PC-9 (cell line): ENCODE measurements around the gene IL10RB. TPM values are rescaled to one million over a fixed set of nuclear protein-coding genes. Genes with fewer than 3 reads are reported as not detected.

Experiments
- BruUV-seq: library from RNA; stranded (reverse); fragments of 400-500 nt; replicated peaks from 2 replicates; lab custom pipeline; 2021; lab: Mats Ljungman, UMichigan
- CTCF ChIA-PET: fragments of 300-600 bp; sonication (Branson Sonifier 250); formaldehyde crosslinking; loops from one replicate; lab custom pipeline; 2022; ENCODE audit warnings: antibody characterized with exemption; lab: Charles Lee
- POLR2A ChIA-PET: fragments of 300-600 bp; sonication (Branson Sonifier 250); formaldehyde crosslinking; loops from one replicate; lab custom pipeline; 2022; ENCODE audit warnings: antibody characterized with exemption; ENCODE audit not compliant: unreplicated experiment; lab: Charles Lee
- DNase-seq, 2 experiments: peaks; one replicate each; pipeline versions ENCODE4 v3.0.0 to v3.0.0-alpha.2; 2015 to 2022; ENCODE audit warnings: mixed read lengths in 1 of 2
- H2AFZ ChIP-seq: fragments of 200-600 bp; sonication (generic); 2 replicates; pipeline ENCODE4 v1.8.1; 2017; ENCODE audit warnings: antibody characterized with exemption
- H3F3A ChIP-seq: fragments of 200-600 bp; sonication (generic); 2 replicates; pipeline ENCODE4 v1.8.1; 2017; ENCODE audit warnings: antibody characterized with exemption, mild to moderate bottlenecking, low read depth; ENCODE audit not compliant: insufficient read depth
- H3K27ac ChIP-seq: fragments of 200-600 bp; sonication (generic); 2 replicates; pipeline ENCODE4 v1.6.1; 2016; ENCODE audit warnings: mixed run types
- H3K27me3 ChIP-seq: fragments of 200-600 bp; sonication (generic); 2 replicates; pipeline ENCODE4 v1.6.1; 2016; ENCODE audit warnings: low read depth, mixed run types; ENCODE audit not compliant: insufficient read depth
- H3K36me3 ChIP-seq: fragments of 200-600 bp; sonication (generic); 2 replicates; pipeline ENCODE4 v1.6.1; 2016; ENCODE audit warnings: low read depth, mixed run types
- H3K4me1 ChIP-seq: fragments of 200-600 bp; sonication (generic); replicated peaks from 2 replicates; pipeline ENCODE4 v1.6.1; 2016; ENCODE audit warnings: mixed run types; ENCODE audit not compliant: insufficient read depth
- H3K4me2 ChIP-seq: fragments of 200-600 bp; sonication (generic); 2 replicates; pipeline ENCODE4 v1.6.1; 2017; ENCODE audit warnings: mixed run types
- H3K4me3 ChIP-seq: fragments of 200-600 bp; sonication (generic); 2 replicates; pipeline ENCODE4 v1.6.1; 2016; ENCODE audit warnings: mixed run types
- H3K79me2 ChIP-seq: fragments of 200-600 bp; sonication (generic); 2 replicates; pipeline ENCODE4 v1.6.1; 2017; ENCODE audit warnings: low read depth, mixed run types
- H3K9me2 ChIP-seq: fragments of 200-600 bp; sonication (generic); 2 replicates; pipeline ENCODE4 v1.8.1; 2017; ENCODE audit warnings: mild to moderate bottlenecking; ENCODE audit not compliant: insufficient read depth
- H3K9me3 ChIP-seq: fragments of 200-600 bp; sonication (generic); 2 replicates; pipeline ENCODE4 v1.8.1; 2016; ENCODE audit warnings: low read depth; ENCODE audit not compliant: insufficient read depth
- H4K20me1 ChIP-seq: fragments of 200-600 bp; sonication (generic); 2 replicates; pipeline ENCODE4 v1.8.1; 2017; ENCODE audit not compliant: insufficient read depth
- EZH2 ChIP-seq: fragments of 200-600 bp; sonication (generic); IDR thresholded peaks from 2 replicates; pipeline ENCODE4 v1.8.0; 2017; ENCODE audit warnings: antibody characterized with exemption, low read depth
- intact Hi-C: fragments of 100-400 bp; cut with micrococcal nuclease; formaldehyde crosslinking; loops from one replicate; pipeline ENCODE4 v1.10.0; 2022; ENCODE audit not compliant: unreplicated experiment
- total RNA-seq: library from RNA; stranded (reverse); gene quantifications from 2 replicates; pipeline ENCODE4 v1.2.3, GENCODE V29; 2021
- TF ChIP-seq, protein P1 (sequence below): fragments of 200-600 bp; sonication (generic); conservative IDR thresholded peaks from 2 replicates; pipeline ENCODE4 v1.6.1; 2017; ENCODE audit warnings: mixed run types, antibody characterized with exemption, mild to moderate bottlenecking, moderate library complexity

The IL10RB gene
- total RNA-seq, 1 experiment from 2014 or later = 18.3 TPM

GRCh38 chr21:33257094-33257803, 8.9 kb upstream of the IL10RB start:
- H3K9me2 ChIP-seq = no peaks in the 10 kb centered on the region
- H3K4me2 ChIP-seq = no peak overlapping the region
- H3K9me3 ChIP-seq = no peaks in the 10 kb centered on the region
- no peaks in the 10 kb centered on the region for H3K79me2 ChIP-seq
- no peaks in the 10 kb centered on the region for H3K27me3 ChIP-seq
- no peaks in the 10 kb centered on the region for H3F3A ChIP-seq
- intact Hi-C loops = no loop called here
- ChIA-PET CTCF (no interaction called here), POLR2A (no interaction called here)
- no peak overlapping the region for H3K27ac ChIP-seq
- H4K20me1 ChIP-seq = no peaks in the 10 kb centered on the region
- no peak overlapping the region for H2AFZ ChIP-seq
- H3K36me3 ChIP-seq = no peaks in the 10 kb centered on the region; the same call in 1 of the 2 replicates
- no peaks in the 10 kb centered on the region for H3K4me1 ChIP-seq
- H3K4me3 ChIP-seq = no peak overlapping the region
- BruUV-seq = no TSS peak
- no peak for TF ChIP-seq EZH2
- TF ChIP-seq, protein P1, sequence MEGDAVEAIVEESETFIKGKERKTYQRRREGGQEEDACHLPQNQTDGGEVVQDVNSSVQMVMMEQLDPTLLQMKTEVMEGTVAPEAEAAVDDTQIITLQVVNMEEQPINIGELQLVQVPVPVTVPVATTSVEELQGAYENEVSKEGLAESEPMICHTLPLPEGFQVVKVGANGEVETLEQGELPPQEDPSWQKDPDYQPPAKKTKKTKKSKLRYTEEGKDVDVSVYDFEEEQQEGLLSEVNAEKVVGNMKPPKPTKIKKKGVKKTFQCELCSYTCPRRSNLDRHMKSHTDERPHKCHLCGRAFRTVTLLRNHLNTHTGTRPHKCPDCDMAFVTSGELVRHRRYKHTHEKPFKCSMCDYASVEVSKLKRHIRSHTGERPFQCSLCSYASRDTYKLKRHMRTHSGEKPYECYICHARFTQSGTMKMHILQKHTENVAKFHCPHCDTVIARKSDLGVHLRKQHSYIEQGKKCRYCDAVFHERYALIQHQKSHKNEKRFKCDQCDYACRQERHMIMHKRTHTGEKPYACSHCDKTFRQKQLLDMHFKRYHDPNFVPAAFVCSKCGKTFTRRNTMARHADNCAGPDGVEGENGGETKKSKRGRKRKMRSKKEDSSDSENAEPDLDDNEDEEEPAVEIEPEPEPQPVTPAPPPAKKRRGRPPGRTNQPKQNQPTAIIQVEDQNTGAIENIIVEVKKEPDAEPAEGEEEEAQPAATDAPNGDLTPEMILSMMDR = no peak
- no peak for DNase-seq

- Histone ChIP-seq H3K4me2 (no peak overlapping the region), H3K27me3 (no peaks in the 10 kb centered on the region), H3K36me3 (no peaks in the 10 kb centered on the region), H3K27ac (no peak overlapping the region), H3F3A (no peaks in the 10 kb centered on the region), H3K9me2 (no peaks in the 10 kb centered on the region), H2AFZ (no peak overlapping the region), H3K4me3 (no peak overlapping the region), H4K20me1 (no peaks in the 10 kb centered on the region), H3K4me1 (no peaks in the 10 kb centered on the region), H3K79me2 (no peaks in the 10 kb centered on the region), H3K9me3 (no peaks in the 10 kb centered on the region)
- TF ChIP-seq, protein P1 = no peak
- TF ChIP-seq EZH2 = no peak
- CTCF ChIA-PET = no interaction called here
- intact Hi-C loops = no loop called here
- BruUV-seq = no TSS peak
- POLR2A ChIA-PET = no interaction called here
- DNase-seq = no peak
Measured at GRCh38 chr21:33258475-33258874, 7.7 kb upstream of the IL10RB start.

GRCh38 chr21:33259428-33259827, 6.7 kb upstream of the IL10RB start:
- Histone ChIP-seq H3F3A (no peaks in the 10 kb centered on the region), H3K36me3 (no peaks in the 10 kb centered on the region), H3K9me3 (no peaks in the 10 kb centered on the region), H2AFZ (no peak overlapping the region), H3K4me1 (no peaks in the 10 kb centered on the region), H4K20me1 (no peaks in the 10 kb centered on the region), H3K79me2 (no peaks in the 10 kb centered on the region), H3K9me2 (no peaks in the 10 kb centered on the region), H3K27ac (no peak overlapping the region), H3K27me3 (no peaks in the 10 kb centered on the region), H3K4me3 (no peak overlapping the region), H3K4me2 (no peak overlapping the region)
- ChIA-PET POLR2A (no interaction called here), CTCF (no interaction called here)
- TF ChIP-seq, protein P1 = no peak
- no peak for TF ChIP-seq EZH2
- no TSS peak for BruUV-seq
- no peak for DNase-seq
- intact Hi-C loops = no loop called here
